ENCODE results near the gene PRICKLE2.

The PRICKLE2 gene

GRCh38 chr3:64191822-64192221, 33.4 kb downstream of the PRICKLE2 start:
- CTCF ChIA-PET, result no interaction called here
- Histone ChIP-seq H3K27ac (ENCODE audit: extremely low read depth, low read depth, low read length) (no peak overlapping the region), H3K4me1 (ENCODE audit: control insufficient read depth, insufficient read depth, low read length) (peaks cover 10% of the 10 kb centered on the region), H3K36me3 (ENCODE audit: control insufficient read depth in 2 of 2, insufficient read depth in 1 of 2, low read length in 2 of 2) (no peaks in the 10 kb centered on the region), H3K9me3 (ENCODE audit: control insufficient read depth, insufficient read depth, low read depth, low read length) (no peaks in the 10 kb centered on the region), H3K4me3 (ENCODE audit: low read depth, low read length) (no peak overlapping the region)
- POLR2A ChIA-PET, result no interaction called here
- TF ChIP-seq ZNF132 (tag by site-specific recombination; IDR thresholded peaks at IDR 0.05; ENCODE audit: borderline replicate concordance), result no peak
- no peak for TF ChIP-seq HIC1 (tag by site-specific recombination; IDR thresholded peaks at IDR 0.05)

- ChIA-PET CTCF (interaction anchor here (0.6 kb wide), 1 partner anchor 168 kb away, joined by 4 read pairs; no protein-coding TSS in a partner anchor), POLR2A (no interaction called here)
- Histone ChIP-seq H3K9me3 (ENCODE audit: control insufficient read depth, insufficient read depth, low read depth, low read length) (no peaks in the 10 kb centered on the region), H3K36me3 (ENCODE audit: control insufficient read depth in 2 of 2, insufficient read depth in 1 of 2, low read length in 2 of 2) (no peaks in the 10 kb centered on the region), H3K4me1 (ENCODE audit: control insufficient read depth, insufficient read depth, low read length) (peaks cover 10% of the 10 kb centered on the region), H3K4me3 (ENCODE audit: low read depth, low read length) (no peak overlapping the region), H3K27ac (ENCODE audit: extremely low read depth, low read depth, low read length) (no peak overlapping the region)
- TF ChIP-seq ZBTB48 (tag by site-specific recombination; IDR thresholded peaks at IDR 0.05) (no peak), MYNN (tag by site-specific recombination; IDR thresholded peaks at IDR 0.05; ENCODE audit: borderline replicate concordance) (no peak), ZNF266 (tag by site-specific recombination; IDR thresholded peaks at IDR 0.05; ENCODE audit: low read depth) (no peak), ZNF26 (tag by site-specific recombination; IDR thresholded peaks at IDR 0.05) (no peak), HIC1 (tag by site-specific recombination; IDR thresholded peaks at IDR 0.05) (no peak), ZNF626 (tag by site-specific recombination; IDR thresholded peaks at IDR 0.05) (no peak), SCRT2 (tag by site-specific recombination; IDR thresholded peaks at IDR 0.05) (0 out of 2 replicates have a peak, but pooled peaks have one; percentile 34), FEZF1 (tag by site-specific recombination; IDR thresholded peaks at IDR 0.05) (no peak), ATF2 (tag by site-specific recombination; IDR thresholded peaks at IDR 0.05; ENCODE audit: low read depth) (no peak), ZFHX2 (tag by site-specific recombination; conservative IDR thresholded peaks at IDR 0.05) (no peak), ZNF580 (tag by site-specific recombination; IDR thresholded peaks at IDR 0.05) (no peak), ZNF664 (tag by site-specific recombination; IDR thresholded peaks at IDR 0.05) (peak; percentile 58; the same call in 1 of the 2 replicates), ZNF274 (IDR thresholded peaks at IDR 0.05; ENCODE audit: low read length) (no peak), ZNF274 (tag by site-specific recombination; IDR thresholded peaks at IDR 0.05; ENCODE audit: borderline replicate concordance) (no peak), SCRT1 (tag by site-specific recombination; IDR thresholded peaks at IDR 0.05; ENCODE audit: borderline replicate concordance) (0 out of 2 replicates have a peak, but pooled peaks have one; percentile 24), ZBTB20 (tag by site-specific recombination; IDR thresholded peaks at IDR 0.05) (no peak), ZNF155 (tag by site-specific recombination; IDR thresholded peaks at IDR 0.05) (no peak), IKZF3 (tag by site-specific recombination; IDR thresholded peaks at IDR 0.05) (no peak)
Measured at GRCh38 chr3:64190517-64191515, 34.5 kb downstream of the PRICKLE2 start.

Data from HEK293 (cell line).